Lower leg skin (tissue), 3 donors: ENCODE data around the gene TCTA.

Experiments
- CTCF ChIP-seq, 3 donors: fragments of 450-650 bp; IDR thresholded peaks; one replicate each; pipeline ENCODE4 v1.5.1; 2016; ENCODE audit warnings: antibody characterized with exemption in 3 of 3, mild to moderate bottlenecking in 3 of 3, moderate library complexity in 2 of 3
- POLR2A ChIP-seq, 2 donors: fragments of 450-650 bp; IDR thresholded peaks; one replicate each; pipeline ENCODE4 v1.6.1; 2016 to 2017; ENCODE audit warnings: antibody characterized with exemption in 2 of 2, mild to moderate bottlenecking in 1 of 2, moderate library complexity in 1 of 2

- TF ChIP-seq CTCF (IDR thresholded peaks at IDR 0.05) (no peak), POLR2A (IDR thresholded peaks at IDR 0.05) (no peak)
Observed at GRCh38 chr3:49377483-49377882, 34.7 kb upstream of the TCTA start.
